ENCODE results near the gene RAB11FIP2.

DNA sequence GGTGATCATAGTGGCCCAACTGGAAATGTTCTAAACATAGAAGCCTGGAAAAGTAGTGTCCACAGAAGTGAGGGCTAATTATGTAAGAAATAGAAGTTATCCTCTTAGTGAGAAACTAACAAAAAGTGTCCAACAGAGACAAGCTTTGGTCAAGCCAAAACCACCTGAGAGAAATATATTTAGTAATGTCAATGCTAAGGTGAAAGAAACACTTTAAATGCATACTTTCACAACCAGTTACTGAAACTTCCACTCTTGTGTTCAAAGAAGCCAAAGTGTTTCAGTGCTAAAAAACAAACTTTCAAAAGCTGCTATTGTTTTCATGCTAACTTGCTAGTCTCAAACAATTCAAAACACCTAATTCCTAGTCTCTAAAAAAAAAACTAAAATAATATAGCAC lies 18.1 kb downstream of the RAB11FIP2 start:
- TF ChIP-seq EGR1 (IDR thresholded peaks at IDR 0.05; ENCODE audit: borderline replicate concordance, low read depth, low read length): no peak
- TF ChIP-seq, protein P1, sequence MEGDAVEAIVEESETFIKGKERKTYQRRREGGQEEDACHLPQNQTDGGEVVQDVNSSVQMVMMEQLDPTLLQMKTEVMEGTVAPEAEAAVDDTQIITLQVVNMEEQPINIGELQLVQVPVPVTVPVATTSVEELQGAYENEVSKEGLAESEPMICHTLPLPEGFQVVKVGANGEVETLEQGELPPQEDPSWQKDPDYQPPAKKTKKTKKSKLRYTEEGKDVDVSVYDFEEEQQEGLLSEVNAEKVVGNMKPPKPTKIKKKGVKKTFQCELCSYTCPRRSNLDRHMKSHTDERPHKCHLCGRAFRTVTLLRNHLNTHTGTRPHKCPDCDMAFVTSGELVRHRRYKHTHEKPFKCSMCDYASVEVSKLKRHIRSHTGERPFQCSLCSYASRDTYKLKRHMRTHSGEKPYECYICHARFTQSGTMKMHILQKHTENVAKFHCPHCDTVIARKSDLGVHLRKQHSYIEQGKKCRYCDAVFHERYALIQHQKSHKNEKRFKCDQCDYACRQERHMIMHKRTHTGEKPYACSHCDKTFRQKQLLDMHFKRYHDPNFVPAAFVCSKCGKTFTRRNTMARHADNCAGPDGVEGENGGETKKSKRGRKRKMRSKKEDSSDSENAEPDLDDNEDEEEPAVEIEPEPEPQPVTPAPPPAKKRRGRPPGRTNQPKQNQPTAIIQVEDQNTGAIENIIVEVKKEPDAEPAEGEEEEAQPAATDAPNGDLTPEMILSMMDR (IDR thresholded peaks at IDR 0.05; ENCODE audit: control extremely low read depth in 1 of 3, insufficient read depth in 1 of 3, low read depth in 1 of 3, low read length in 3 of 3): no peak
- TF ChIP-seq POLR2A (IDR thresholded peaks at IDR 0.05; ENCODE audit: control extremely low read depth in 1 of 2, low read depth in 2 of 2, low read length in 2 of 2): no peak
- no peak for TF ChIP-seq CEBPB (IDR thresholded peaks at IDR 0.05; ENCODE audit: low read depth, low read length)
- TF ChIP-seq NRF1 (IDR thresholded peaks at IDR 0.05; ENCODE audit: low read depth, low read length): no peak
